ENCODE measurements around the gene RECQL5. TPM values are rescaled to one million over a fixed set of nuclear protein-coding genes. Genes with fewer than 3 reads are reported as not detected.

RECQL5 gene
- total RNA-seq, 1 donor from 2014 or later = 49.8 TPM

- no peaks in the 10 kb centered on the region for H3K4me1 Mint-ChIP-seq (ENCODE audit: low read depth, unreplicated experiment)
These were observed 12.8 kb downstream of the RECQL5 start for GRCh38 chr17:75654176-75654575.

GRCh38 chr17:75652934-75653549, 13.9 kb downstream of the RECQL5 start:
- H3K27ac Mint-ChIP-seq (ENCODE audit: unreplicated experiment) = no peak overlapping the region
- TF ChIP-seq CTCF (IDR thresholded peaks at IDR 0.05; ENCODE audit: partially characterized antibody, unreplicated experiment) = peak; percentile 78
- peak; percentile 67 for DNase-seq

More at GRCh38 chr17:75654176-75654575, 12.8 kb downstream of the RECQL5 start:
- Mint-ChIP-seq H3K9me3 (ENCODE audit: unreplicated experiment) (no peaks in the 10 kb centered on the region), H3K36me3 (ENCODE audit: unreplicated experiment) (no peaks in the 10 kb centered on the region), H3K4me3 (ENCODE audit: unreplicated experiment) (no peak overlapping the region), H3K27ac (ENCODE audit: unreplicated experiment) (no peak overlapping the region), H3K27me3 (ENCODE audit: unreplicated experiment) (no peaks in the 10 kb centered on the region)
- TF ChIP-seq CTCF (IDR thresholded peaks at IDR 0.05; ENCODE audit: partially characterized antibody, unreplicated experiment) = no peak
- no peak for DNase-seq

GRCh38 chr17:75652341-75652740, 14.6 kb downstream of the RECQL5 start:
- Mint-ChIP-seq H3K4me3 (ENCODE audit: unreplicated experiment) (no peak overlapping the region), H3K27ac (ENCODE audit: unreplicated experiment) (no peak overlapping the region), H3K36me3 (ENCODE audit: unreplicated experiment) (no peaks in the 10 kb centered on the region), H3K4me1 (ENCODE audit: low read depth, unreplicated experiment) (no peaks in the 10 kb centered on the region), H3K27me3 (ENCODE audit: unreplicated experiment) (no peaks in the 10 kb centered on the region), H3K9me3 (ENCODE audit: unreplicated experiment) (peaks cover 3% of the 10 kb centered on the region)
- DNase-seq = no peak
- TF ChIP-seq CTCF (IDR thresholded peaks at IDR 0.05; ENCODE audit: partially characterized antibody, unreplicated experiment) = no peak

More at GRCh38 chr17:75652934-75653549, 13.9 kb downstream of the RECQL5 start:
- Mint-ChIP-seq H3K27me3 (ENCODE audit: unreplicated experiment) (no peaks in the 10 kb centered on the region), H3K4me3 (ENCODE audit: unreplicated experiment) (no peak overlapping the region), H3K9me3 (ENCODE audit: unreplicated experiment) (peaks cover 2% of the 10 kb centered on the region), H3K36me3 (ENCODE audit: unreplicated experiment) (no peaks in the 10 kb centered on the region), H3K4me1 (ENCODE audit: low read depth, unreplicated experiment) (no peaks in the 10 kb centered on the region)

GRCh38 chr17:75650874-75651273, 16.1 kb downstream of the RECQL5 start:
- TF ChIP-seq CTCF (IDR thresholded peaks at IDR 0.05; ENCODE audit: partially characterized antibody, unreplicated experiment) = no peak
- Mint-ChIP-seq H3K4me1 (ENCODE audit: low read depth, unreplicated experiment) (no peaks in the 10 kb centered on the region), H3K36me3 (ENCODE audit: unreplicated experiment) (no peaks in the 10 kb centered on the region), H3K9me3 (ENCODE audit: unreplicated experiment) (peaks cover 4% of the 10 kb centered on the region), H3K27ac (ENCODE audit: unreplicated experiment) (no peak overlapping the region), H3K27me3 (ENCODE audit: unreplicated experiment) (no peaks in the 10 kb centered on the region), H3K4me3 (ENCODE audit: unreplicated experiment) (no peak overlapping the region)
- DNase-seq = no peak

- no peak overlapping the region for H3K4me3 Mint-ChIP-seq (ENCODE audit: unreplicated experiment)
- no peaks in the 10 kb centered on the region for H3K36me3 Mint-ChIP-seq (ENCODE audit: unreplicated experiment)
- TF ChIP-seq CTCF (IDR thresholded peaks at IDR 0.05; ENCODE audit: partially characterized antibody, unreplicated experiment) = no peak
- no peak for DNase-seq
- no peak overlapping the region for H3K27ac Mint-ChIP-seq (ENCODE audit: unreplicated experiment)
- no peaks in the 10 kb centered on the region for H3K4me1 Mint-ChIP-seq (ENCODE audit: low read depth, unreplicated experiment)
- H3K27me3 Mint-ChIP-seq (ENCODE audit: unreplicated experiment) = no peaks in the 10 kb centered on the region
- H3K9me3 Mint-ChIP-seq (ENCODE audit: unreplicated experiment) = peaks cover 5% of the 10 kb centered on the region
These were observed 17.3 kb downstream of the RECQL5 start for GRCh38 chr17:75649687-75650086.
